WTC11 (cell line): ENCODE data around the gene HMGXB3. TPM values are rescaled to one million over a fixed set of nuclear protein-coding genes. Genes with fewer than 3 reads are reported as not detected.

Experiments
- ATAC-seq: fragments of 200-7000 bp; cut with Tn5 transposase; 2 replicates; pipeline ENCODE4 v1.10.0; 2021; ENCODE audit warnings: mild to moderate bottlenecking, moderate library complexity
- CTCF ChIA-PET: fragments of 300-600 bp; sonication (Branson Sonifier 250); formaldehyde crosslinking; loops from one replicate; lab custom pipeline; 2021; ENCODE audit warnings: antibody characterized with exemption; lab: Charles Lee
- POLR2A ChIA-PET: fragments of 350-600 bp; sonication (Branson Sonifier 250); formaldehyde crosslinking; loops from one replicate; lab custom pipeline; 2021; ENCODE audit warnings: antibody characterized with exemption; lab: Charles Lee
- DNase-seq: peaks from one replicate; pipeline ENCODE4 v3.0.0; 2021; ENCODE audit warnings: low spot score
- H3K27ac Mint-ChIP-seq: 2 replicates; pipeline ENCODE4 v1.8.0; 2021; ENCODE audit warnings: mixed read lengths
- H3K27me3 Mint-ChIP-seq: 2 replicates; pipeline ENCODE4 v1.8.0; 2021; ENCODE audit warnings: low read depth, mild to moderate bottlenecking, moderate library complexity, mixed read lengths
- H3K36me3 Mint-ChIP-seq: 2 replicates; pipeline ENCODE4 v1.8.0; 2021; ENCODE audit warnings: mixed read lengths
- H3K4me1 Mint-ChIP-seq: 2 replicates; pipeline ENCODE4 v1.8.0; 2022; ENCODE audit warnings: mixed read lengths
- H3K4me3 Mint-ChIP-seq: 2 replicates; pipeline ENCODE4 v1.8.0; 2021; ENCODE audit warnings: mild to moderate bottlenecking, moderate library complexity, mixed read lengths
- H3K9me3 Mint-ChIP-seq: 2 replicates; pipeline ENCODE4 v1.8.0; 2021; ENCODE audit warnings: mixed read lengths
- ATF6 ChIP-seq: sonication (generic); formaldehyde crosslinking; IDR thresholded peaks from 2 replicates; pipeline ENCODE4 v1.8.1; 2023; ENCODE audit warnings: mild to moderate bottlenecking, missing genetic modification reagents
- CDX4 ChIP-seq: fragments of 250-450 bp; sonication (Bioruptor Pico); IDR thresholded peaks from 2 replicates; pipeline ENCODE4 v1.9.0; 2021; ENCODE audit warnings: moderate library complexity, mild to moderate bottlenecking, inconsistent platforms, borderline replicate concordance
- E2F5 ChIP-seq: sonication (generic); formaldehyde crosslinking; IDR thresholded peaks from 2 replicates; pipeline ENCODE4 v1.8.1; 2022; ENCODE audit warnings: mild to moderate bottlenecking, moderate library complexity, missing genetic modification reagents
- ELF4 ChIP-seq: sonication (generic); formaldehyde crosslinking; IDR thresholded peaks from 2 replicates; pipeline ENCODE4 v1.8.1; 2022; ENCODE audit warnings: low read depth, mild to moderate bottlenecking, moderate library complexity, missing genetic modification reagents
- FOXP1 ChIP-seq: sonication (generic); formaldehyde crosslinking; IDR thresholded peaks from 2 replicates; pipeline ENCODE4 v1.8.0; 2022; ENCODE audit warnings: missing genetic modification reagents, mild to moderate bottlenecking, moderate library complexity, borderline replicate concordance
- GABPB1 ChIP-seq: sonication (generic); formaldehyde crosslinking; IDR thresholded peaks from 2 replicates; pipeline ENCODE4 v1.8.1; 2023; ENCODE audit warnings: mild to moderate bottlenecking, missing genetic modification reagents
- GRHL2 ChIP-seq: fragments of 250-450 bp; sonication (Bioruptor Pico); IDR thresholded peaks from 2 replicates; pipeline ENCODE4 v1.8.0; 2022; ENCODE audit warnings: mild to moderate bottlenecking, moderate library complexity; ENCODE audit not compliant: insufficient replicate concordance, severe bottlenecking
- GTF2I ChIP-seq: fragments of 250-450 bp; sonication (Bioruptor Pico); conservative IDR thresholded peaks from 2 replicates; pipeline ENCODE4 v1.4.0; 2021; ENCODE audit warnings: mild to moderate bottlenecking
- HMGXB4 ChIP-seq: sonication (generic); formaldehyde crosslinking; IDR thresholded peaks from 2 replicates; pipeline ENCODE4 v1.8.1; 2023; ENCODE audit warnings: mild to moderate bottlenecking, moderate library complexity, missing genetic modification reagents
- JUN ChIP-seq: sonication (generic); formaldehyde crosslinking; IDR thresholded peaks from 2 replicates; pipeline ENCODE4 v1.8.0; 2023; ENCODE audit warnings: mild to moderate bottlenecking, missing genetic modification reagents
- MAX ChIP-seq: sonication (generic); formaldehyde crosslinking; IDR thresholded peaks from 2 replicates; pipeline ENCODE4 v1.8.0; 2022; ENCODE audit warnings: mild to moderate bottlenecking, missing genetic modification reagents
- MLX ChIP-seq: sonication (generic); formaldehyde crosslinking; IDR thresholded peaks from 2 replicates; pipeline ENCODE4 v1.8.1; 2023; ENCODE audit warnings: mild to moderate bottlenecking, missing genetic modification reagents, moderate library complexity
- MXD4 ChIP-seq: fragments of 250-450 bp; sonication (Bioruptor Pico); IDR thresholded peaks from 2 replicates; pipeline ENCODE4 v1.8.0; 2021; ENCODE audit warnings: mild to moderate bottlenecking, moderate library complexity, borderline replicate concordance
- NFATC4 ChIP-seq: fragments of 250-450 bp; sonication (Bioruptor Pico); IDR thresholded peaks from 2 replicates; pipeline ENCODE4 v1.9.0; 2021; ENCODE audit warnings: mild to moderate bottlenecking
- OVOL2 ChIP-seq: fragments of 250-450 bp; sonication (Bioruptor Pico); IDR thresholded peaks from 2 replicates; pipeline ENCODE4 v1.9.0; 2021; ENCODE audit warnings: mild to moderate bottlenecking, borderline replicate concordance
- RORB ChIP-seq: fragments of 250-450 bp; sonication (Bioruptor Pico); IDR thresholded peaks from 2 replicates; pipeline ENCODE4 v1.9.0; 2021; ENCODE audit warnings: mild to moderate bottlenecking
- SMAD3 ChIP-seq: sonication (generic); formaldehyde crosslinking; IDR thresholded peaks from 2 replicates; pipeline ENCODE4 v1.8.0; 2022; ENCODE audit warnings: missing genetic modification reagents, mild to moderate bottlenecking, borderline replicate concordance
- SMAD4 ChIP-seq: sonication (generic); formaldehyde crosslinking; IDR thresholded peaks from 2 replicates; pipeline ENCODE4 v1.8.0; 2022; ENCODE audit warnings: mild to moderate bottlenecking, missing genetic modification reagents
- ZNF232 ChIP-seq: sonication (generic); formaldehyde crosslinking; IDR thresholded peaks from 2 replicates; pipeline ENCODE4 v1.8.0; 2022; ENCODE audit warnings: mild to moderate bottlenecking, missing genetic modification reagents
- ZNF423 ChIP-seq: fragments of 250-450 bp; sonication (Bioruptor Pico); IDR thresholded peaks from 2 replicates; pipeline ENCODE4 v2.1.2; 2022; ENCODE audit warnings: mild to moderate bottlenecking, moderate library complexity
- ZNF425 ChIP-seq: fragments of 250-450 bp; sonication (Bioruptor Pico); conservative IDR thresholded peaks from 2 replicates; pipeline ENCODE4 v1.9.0; 2021; ENCODE audit warnings: mild to moderate bottlenecking
- ZNF671 ChIP-seq: fragments of 250-450 bp; sonication (Bioruptor Pico); IDR thresholded peaks from 2 replicates; pipeline ENCODE4 v1.8.0; 2021; ENCODE audit warnings: mild to moderate bottlenecking
- total RNA-seq: library from RNA; stranded (reverse); gene quantifications from 3 replicates; pipeline ENCODE4 v1.2.3, GENCODE V29; 2021

The HMGXB3 gene
- total RNA-seq, 1 experiment from 2014 or later, result 31.6 TPM

GRCh38 chr5:150080696-150081435 is 80.3 kb downstream of the HMGXB3 start:
- no peaks in the 10 kb centered on the region for H3K9me3 Mint-ChIP-seq
- H3K4me3 Mint-ChIP-seq, result no peak overlapping the region
- POLR2A ChIA-PET, result no interaction called here
- no peak for DNase-seq
- CTCF ChIA-PET, result interaction anchor here (1.2 kb wide), 1 partner anchor 26 kb away, joined by 3 read pairs; no protein-coding TSS in a partner anchor
- H3K27me3 Mint-ChIP-seq, result no peaks in the 10 kb centered on the region
- peaks cover 17% of the 10 kb centered on the region for H3K4me1 Mint-ChIP-seq
- TF ChIP-seq JUN (no peak), SMAD4 (no peak), ZNF232 (CRISPR knock-in tag) (no peak), MAX (no peak), GTF2I (CRISPR knock-in tag) (no peak), NFATC4 (CRISPR knock-in tag) (no peak), RORB (CRISPR knock-in tag) (no peak), GABPB1 (CRISPR knock-in tag) (no peak), MXD4 (CRISPR knock-in tag) (no peak), CDX4 (no peak), SMAD3 (no peak), ZNF425 (no peak), E2F5 (CRISPR knock-in tag) (no peak), ELF4 (no peak), GRHL2 (CRISPR knock-in tag) (no peak), FOXP1 (no peak)
- TF ChIP-seq, all 79 proteins: peak for 0
- Mint-ChIP-seq H3K27ac (no peak overlapping the region), H3K36me3 (no peaks in the 10 kb centered on the region)
- no peak for ATAC-seq

- no peaks in the 10 kb centered on the region for H3K9me3 Mint-ChIP-seq
- H3K4me3 Mint-ChIP-seq, result no peak overlapping the region
- TF ChIP-seq NFATC4 (CRISPR knock-in tag) (no peak), ZNF423 (CRISPR knock-in tag) (no peak), ATF6 (CRISPR knock-in tag) (no peak), ELF4 (no peak), MLX (CRISPR knock-in tag) (no peak), ZNF671 (CRISPR knock-in tag) (no peak), HMGXB4 (no peak), OVOL2 (no peak)
- H3K36me3 Mint-ChIP-seq, result no peaks in the 10 kb centered on the region
- peaks cover 17% of the 10 kb centered on the region for H3K4me1 Mint-ChIP-seq
- ATAC-seq (peak; percentile 79), DNase-seq (no peak)
- no peak overlapping the region for H3K27ac Mint-ChIP-seq
- ChIA-PET POLR2A (no interaction called here), CTCF (interaction anchor here (1.1 to 1.2 kb wide), 3 partner anchors 25 to 45 kb away, joined by 3 read pairs; no protein-coding TSS in a partner anchor)
- H3K27me3 Mint-ChIP-seq, result no peaks in the 10 kb centered on the region
These were observed 81.2 kb downstream of the HMGXB3 start for GRCh38 chr5:150081541-150082283.
